NOMO-1 treated with dmso at 0.1 percent for 144 hours (cell line): ENCODE results near the gene XDH.

Experiments used
- DNase-seq: peaks from one replicate; lab custom pipeline; 2025; ENCODE audit not compliant: unreplicated experiment; lab: John Stamatoyannopoulos, UW

The XDH gene

DNA sequence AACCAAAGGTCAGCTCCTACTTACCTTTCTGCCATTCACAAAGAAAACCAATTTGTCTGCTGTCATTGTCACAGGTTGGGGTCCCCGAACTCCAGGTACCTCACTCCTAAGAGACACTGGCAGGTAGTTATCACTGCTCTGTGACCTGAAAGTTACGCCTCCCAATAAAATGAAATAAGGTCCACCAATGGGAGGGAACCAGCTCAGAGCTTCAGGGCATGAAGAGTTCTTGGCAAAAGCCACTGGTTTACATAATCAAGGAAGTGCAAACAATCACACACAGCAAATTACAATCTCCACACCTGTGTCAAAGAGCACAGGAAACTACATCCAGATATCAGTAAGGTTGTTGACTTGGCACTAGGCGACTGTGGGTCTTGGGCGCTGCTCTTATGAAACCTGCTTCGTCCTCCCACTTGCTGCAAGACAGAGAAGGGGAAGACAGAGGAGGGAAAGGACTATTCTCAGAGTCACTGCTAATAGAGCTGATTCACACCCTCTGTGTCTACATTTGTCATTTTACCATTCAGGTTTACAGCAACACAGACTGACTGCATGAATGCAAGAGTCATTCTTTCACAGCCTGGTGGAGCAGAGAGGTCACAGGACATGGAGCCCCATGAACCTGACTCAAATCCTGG lies at the start of gene XDH:
TSS of gene XDH (minus strand) at position 142 of the 641 bp plus-strand sequence. CDS start at position 66, 76 bp downstream.
- no peak for DNase-seq

DNA sequence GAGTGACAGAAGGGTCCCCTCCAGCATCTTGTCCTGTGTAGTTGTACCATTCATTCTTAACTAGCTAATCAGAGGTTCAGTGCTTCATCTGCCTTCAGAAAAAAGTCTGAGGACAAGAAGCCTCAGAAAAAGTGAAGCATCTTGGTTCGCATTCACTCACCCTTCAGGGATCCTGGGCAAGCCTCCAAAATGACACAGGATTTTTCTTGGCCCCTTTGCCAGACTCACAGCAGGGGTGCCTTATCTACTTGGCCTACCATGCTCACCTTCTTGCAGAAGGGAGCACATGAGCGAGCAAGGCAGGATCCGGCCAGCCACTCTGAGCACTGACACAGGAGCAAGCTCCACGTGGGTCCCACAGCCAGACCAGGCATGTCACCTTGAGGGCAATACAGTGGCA lies 43.1 kb upstream of the XDH start:
- no peak for DNase-seq

GRCh38 chr2:31446848-31447247 lies 32.3 kb upstream of the XDH start:
- no peak for DNase-seq

- DNase-seq = no peak
These were observed 27.8 kb upstream of the XDH start for GRCh38 chr2:31442376-31442775.

DNA sequence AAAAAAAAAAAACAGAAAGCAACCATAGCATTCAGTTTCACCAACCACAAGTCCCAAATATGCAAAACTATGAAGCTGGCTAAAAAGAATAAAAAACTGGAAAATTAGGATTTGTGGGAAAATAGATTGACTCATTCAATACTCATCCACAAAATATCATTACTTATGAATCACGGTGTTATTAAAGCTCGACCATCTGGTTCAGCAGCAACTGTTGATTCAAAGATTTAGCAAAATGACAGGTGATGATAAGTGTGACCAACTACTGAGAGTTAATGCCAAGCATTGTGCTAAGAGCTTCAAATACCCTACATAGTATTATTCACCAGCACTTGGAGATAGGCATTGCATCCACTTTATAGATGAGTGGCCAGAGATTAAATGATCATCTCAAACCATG lies 26.2 kb upstream of the XDH start:
- DNase-seq = no peak

DNA sequence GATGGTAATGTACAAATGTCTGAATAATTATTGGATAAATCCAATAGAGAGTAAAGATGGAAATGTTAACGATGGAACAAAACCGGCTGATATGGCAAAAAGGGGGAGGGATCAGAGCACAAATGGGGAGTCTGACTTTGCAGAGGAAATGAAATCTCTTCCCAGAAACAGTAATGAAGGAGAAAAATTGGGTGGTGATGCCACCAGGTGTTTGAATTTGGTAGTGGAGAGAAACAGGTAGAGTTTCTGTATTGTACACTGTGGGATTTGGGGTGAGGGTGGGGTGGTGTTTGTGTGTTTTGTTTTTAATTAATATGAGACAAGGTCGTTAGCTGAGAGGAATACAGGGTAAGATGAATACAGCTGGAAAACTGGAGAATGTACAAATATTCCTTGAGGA lies 20.4 kb upstream of the XDH start:
- no peak for DNase-seq

GRCh38 chr2:31433541-31433940 lies 19.0 kb upstream of the XDH start:
- no peak for DNase-seq

- DNase-seq = no peak
These were observed 16.1 kb upstream of the XDH start for GRCh38 chr2:31430439-31431165.

GRCh38 chr2:31429759-31430438 lies 15.4 kb upstream of the XDH start:
- no peak for DNase-seq

DNA sequence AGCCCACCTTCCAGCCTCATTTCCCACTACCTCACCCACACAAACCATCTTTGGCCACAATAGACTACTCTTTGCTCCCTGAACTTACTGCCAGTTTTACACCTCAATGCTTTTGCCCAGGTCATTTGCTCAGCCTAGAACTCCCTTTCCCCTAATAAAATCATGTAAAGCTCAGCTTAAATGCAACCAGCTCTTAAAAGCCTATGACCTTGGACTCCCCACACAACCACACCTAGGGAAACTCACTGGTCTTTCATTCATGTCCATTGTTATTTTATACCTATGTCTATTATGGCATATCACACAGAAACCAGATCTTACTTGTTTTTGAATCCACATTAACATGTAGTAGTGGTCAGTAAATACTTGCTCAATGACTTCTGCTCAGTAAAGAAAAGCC lies 14.5 kb upstream of the XDH start:
- DNase-seq = no peak

GRCh38 chr2:31428001-31428418 lies 13.5 kb upstream of the XDH start:
- no peak for DNase-seq

DNA sequence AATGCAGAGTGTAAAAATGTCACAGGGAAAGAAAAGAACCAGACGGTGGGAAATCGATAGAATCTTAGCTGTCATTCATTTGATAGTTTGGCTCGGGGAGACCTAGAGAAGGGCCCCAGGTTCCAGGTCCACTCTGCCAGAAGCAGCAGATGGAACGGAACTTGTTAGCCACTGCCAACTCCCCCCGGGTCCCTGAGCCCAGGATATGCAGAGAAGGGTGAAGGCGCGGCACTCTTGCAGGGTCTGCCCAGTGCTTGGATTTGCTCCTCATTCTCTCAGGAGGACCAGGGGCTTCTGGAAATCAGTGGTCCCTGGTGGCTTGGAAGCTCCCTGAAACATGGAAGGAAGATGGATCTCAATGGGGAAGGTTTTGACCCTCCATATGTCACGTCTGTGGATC lies 11.6 kb upstream of the XDH start:
- no peak for DNase-seq

DNA sequence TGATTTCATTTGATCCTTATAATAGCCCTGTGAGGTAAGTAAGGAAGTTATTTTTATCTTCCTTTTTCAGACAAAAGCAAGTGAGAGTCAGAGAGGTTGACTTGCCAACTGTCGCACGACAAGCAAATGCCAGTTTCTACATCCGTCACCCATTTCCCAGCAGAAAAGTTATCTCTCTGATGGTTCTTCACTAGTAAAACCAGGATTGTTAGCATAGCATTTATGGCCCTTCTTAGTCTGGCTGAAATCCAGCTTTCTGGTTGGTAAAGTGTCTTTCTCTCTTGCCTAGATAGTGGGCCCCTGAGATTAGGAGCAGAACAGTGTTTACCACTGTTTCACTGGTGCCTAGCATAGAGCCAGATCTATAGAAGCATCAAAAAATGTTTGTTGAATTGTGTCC lies 7.1 kb upstream of the XDH start:
- DNase-seq = no peak

DNA sequence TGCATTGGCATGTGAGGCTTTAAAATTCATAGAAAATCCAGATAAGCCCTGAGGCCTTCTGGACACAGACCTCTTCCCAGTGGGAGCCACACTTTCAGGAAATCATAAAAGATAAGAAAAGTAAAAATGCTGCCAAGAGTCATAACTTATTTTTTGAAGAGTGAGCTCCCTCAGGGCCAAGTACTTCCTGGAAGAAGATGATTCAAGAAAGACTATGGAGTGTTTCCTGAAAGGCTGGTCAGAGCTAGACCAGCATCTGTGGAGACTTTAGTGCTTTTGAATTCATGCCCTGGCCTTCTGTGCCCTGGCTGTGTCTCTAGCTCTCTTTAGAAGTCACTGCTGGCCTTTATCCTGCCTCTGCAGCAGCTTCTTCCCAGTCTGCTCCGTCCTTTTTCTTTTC lies 6.4 kb upstream of the XDH start:
- DNase-seq = no peak

GRCh38 chr2:31419386-31419785 lies 4.8 kb upstream of the XDH start:
- no peak for DNase-seq

DNA sequence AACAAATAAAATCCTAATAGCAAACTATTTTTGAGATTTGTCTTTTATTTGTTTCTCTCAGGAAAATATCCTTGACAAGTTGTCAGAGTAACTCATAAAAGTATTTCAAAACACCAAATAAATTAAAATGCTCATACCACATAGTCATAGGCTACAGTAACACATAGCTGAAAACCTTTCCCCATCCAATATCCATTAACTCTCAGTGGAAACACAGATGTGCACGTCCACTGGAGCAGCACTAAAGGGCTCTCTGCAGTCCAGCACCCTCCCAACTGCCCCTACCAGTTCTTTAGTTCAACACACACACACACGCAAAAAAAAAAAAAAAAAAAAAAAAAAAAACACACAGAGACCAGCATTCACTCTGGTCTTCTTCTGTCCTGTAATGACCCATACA lies 879 bp upstream of the XDH start:
- no peak for DNase-seq

DNA sequence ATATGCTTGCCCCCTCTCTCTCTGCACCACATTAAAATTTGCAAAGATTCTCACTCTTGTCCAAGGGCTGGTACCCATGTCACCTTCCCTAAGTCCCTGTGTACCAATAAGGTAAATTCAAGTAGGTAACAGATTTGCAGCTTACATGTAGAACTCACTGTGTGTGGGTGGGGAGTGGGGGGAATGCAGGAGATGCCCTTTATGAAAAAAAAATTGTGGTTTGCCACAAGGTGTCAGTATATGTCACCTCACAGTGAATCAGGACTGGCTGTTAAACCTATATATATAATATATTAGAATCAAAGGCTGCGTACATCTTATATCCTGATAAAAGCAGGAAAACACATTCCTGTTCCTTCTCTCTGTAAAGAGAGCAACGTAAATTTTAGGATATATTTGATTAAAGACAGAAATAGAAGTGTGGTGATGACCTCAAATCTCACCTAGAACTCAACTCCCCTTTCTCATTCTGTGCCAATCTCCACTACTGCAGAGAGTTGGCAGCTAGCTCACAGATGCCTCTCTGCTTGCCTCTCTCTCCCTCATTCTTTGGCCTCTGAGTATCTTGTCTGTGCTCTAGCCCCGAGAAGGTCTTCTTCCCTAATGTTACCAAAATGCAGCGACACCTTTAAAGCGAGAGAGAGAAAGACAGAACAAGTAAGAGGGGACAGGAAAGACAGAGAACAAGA lies 536 bp downstream of the XDH start:
- no peak for DNase-seq

DNA sequence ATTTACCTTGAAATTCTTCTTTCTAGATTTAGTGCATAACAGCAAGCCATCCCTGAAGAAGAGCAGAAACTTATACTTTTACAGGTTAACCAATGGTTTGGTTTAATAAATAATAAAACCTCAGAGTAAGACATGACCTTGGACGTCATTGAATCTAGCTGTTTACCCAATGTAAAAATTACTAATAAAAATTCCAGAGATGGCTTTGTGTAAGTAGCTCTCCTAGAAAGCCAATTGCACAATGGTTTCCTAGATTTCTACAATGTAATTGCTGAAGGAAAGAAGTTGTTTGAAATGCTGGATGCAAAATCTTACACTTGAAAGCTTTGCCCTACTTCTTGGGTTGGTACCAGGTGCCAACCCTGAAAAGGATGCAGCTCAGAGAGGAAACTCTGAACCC lies 1.5 kb downstream of the XDH start:
- DNase-seq = no peak

DNA sequence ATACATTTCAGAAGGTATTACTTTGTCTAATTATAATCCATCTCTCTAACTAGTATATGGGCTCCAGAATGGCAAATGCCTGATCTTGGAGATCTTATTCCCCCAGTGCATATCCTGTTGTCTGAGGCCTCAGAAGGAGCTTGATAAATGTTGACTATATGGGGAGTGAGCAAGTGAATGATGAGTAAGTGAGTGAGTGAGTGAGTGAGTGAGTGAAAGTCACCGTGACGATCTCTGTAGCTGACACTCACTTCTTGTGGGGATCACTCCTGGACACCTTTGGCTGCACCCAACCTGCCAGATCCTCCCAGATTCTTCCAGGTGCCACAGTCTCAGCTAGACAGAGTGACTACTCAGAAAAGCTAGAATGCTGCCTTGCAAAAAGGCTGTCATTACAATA lies 2.8 kb downstream of the XDH start:
- no peak for DNase-seq

DNA sequence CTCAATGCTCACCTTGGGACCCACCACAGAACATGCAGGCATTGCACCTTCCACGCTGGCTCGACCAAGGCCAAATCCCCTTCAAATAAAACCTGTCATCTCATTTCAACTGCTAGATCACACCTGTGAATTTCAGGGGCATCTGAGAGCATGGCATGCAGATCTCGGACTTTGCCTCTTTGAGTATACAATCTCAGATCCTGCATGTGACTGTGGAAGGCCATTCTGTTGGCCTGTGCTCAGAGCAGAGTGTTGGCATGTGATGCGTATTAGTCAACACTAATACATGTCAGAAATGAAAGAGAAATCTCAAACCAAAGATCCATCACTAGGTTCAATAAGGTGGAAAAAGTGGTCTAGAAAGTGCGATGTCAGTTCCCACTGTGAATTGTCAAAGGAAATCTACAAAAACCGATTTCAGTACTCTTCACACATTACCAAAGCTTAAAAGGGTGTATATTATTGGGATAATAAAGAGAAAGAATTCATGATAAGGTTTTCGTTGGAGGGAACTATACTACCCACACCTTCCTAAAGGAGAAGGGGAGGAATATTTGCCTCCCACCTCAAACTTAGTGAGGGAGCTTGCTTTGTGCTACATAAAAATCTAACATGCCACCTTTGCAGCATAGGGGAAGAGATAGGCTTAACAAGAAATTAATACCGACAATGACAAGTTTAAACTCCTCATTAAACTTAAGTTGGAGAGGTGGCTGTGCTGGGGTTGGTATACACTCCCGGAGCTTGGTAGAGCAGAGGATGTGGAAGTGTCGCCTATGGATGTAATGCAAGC lies 7.8 kb downstream of the XDH start:
- DNase-seq = no peak

DNA sequence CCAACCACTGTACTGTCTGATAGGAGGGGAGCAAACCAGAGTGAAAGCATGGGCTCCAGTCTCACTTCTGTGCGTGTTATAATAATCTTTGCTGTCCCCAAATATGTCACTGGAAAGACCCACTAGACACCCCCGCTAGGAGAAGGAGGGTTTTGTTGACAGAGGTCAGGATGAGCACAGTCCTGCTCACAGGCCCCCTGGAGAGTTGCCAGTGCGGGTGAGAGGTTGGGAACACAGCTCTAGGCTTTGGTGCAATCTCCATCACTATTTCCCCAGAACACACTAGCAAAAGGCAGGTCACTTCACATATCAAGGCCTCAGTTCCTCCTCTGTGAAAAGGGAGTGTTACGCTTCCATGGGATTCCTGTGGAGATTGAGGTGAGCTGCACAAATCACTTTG lies 9.7 kb downstream of the XDH start:
- no peak for DNase-seq
